Spleen (tissue), 7 donors: ENCODE measurements around the gene PHKA1.

Experiments
- POLR2A ChIP-seq, 3 donors: fragments of 450-650 bp; IDR thresholded peaks; one replicate each; pipeline ENCODE4 v1.5.1; 2017; ENCODE audit warnings: antibody characterized with exemption in 3 of 3, mild to moderate bottlenecking in 1 of 3
- POLR2AphosphoS5 ChIP-seq, 3 donors: sonication (generic); formaldehyde crosslinking; IDR thresholded peaks; one replicate each; pipeline ENCODE4 v1.5.1; 2017; ENCODE audit warnings: antibody characterized with exemption in 3 of 3
- TF ChIP-seq, protein P1 (sequence below), 11 experiments: fragments of 200-600 bp in 7 of 11; fragments of 450-650 bp in 4 of 11; sonication (generic) in 4 of 11; IDR thresholded peaks in 8 of 11; conservative IDR thresholded peaks in 3 of 11; 1 replicate in 7 of 11; 2 replicates in 4 of 11; pipeline versions ENCODE4 v1.4.0 to v1.8.0; 2016 to 2021; ENCODE audit warnings: antibody characterized with exemption in 11 of 11, inconsistent platforms in 4 of 11, mild to moderate bottlenecking in 1 of 11
- donor health status: DM: no; HTN: no; CAD: no; lungs with moderate emphysema.
- donor health status: DM: no; HTN: no; CAD: no.
- donor health status: DM: no; HTN: no; CAD: no.

DNA sequence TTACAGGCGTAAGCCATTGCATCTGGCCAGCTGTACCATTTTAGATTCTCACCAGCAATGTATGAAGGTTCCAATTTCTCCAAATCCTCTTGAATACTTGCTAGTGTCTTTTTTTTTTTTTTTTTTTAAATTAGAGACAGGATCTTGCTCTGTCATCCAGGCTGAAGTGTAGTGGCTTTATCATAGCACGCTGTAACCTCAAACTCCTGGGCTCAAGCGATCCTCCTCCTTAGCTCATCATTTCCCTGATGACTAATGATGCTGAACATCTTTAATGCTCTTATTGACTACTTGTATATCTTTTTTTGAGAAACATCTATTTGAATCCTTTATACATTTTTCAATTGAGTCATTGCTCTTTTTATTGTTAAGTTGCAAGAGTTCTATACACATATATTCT, 181.7 kb downstream of the PHKA1 start:
- TF ChIP-seq POLR2A (IDR thresholded peaks at IDR 0.05): no peak
- TF ChIP-seq, protein P1, sequence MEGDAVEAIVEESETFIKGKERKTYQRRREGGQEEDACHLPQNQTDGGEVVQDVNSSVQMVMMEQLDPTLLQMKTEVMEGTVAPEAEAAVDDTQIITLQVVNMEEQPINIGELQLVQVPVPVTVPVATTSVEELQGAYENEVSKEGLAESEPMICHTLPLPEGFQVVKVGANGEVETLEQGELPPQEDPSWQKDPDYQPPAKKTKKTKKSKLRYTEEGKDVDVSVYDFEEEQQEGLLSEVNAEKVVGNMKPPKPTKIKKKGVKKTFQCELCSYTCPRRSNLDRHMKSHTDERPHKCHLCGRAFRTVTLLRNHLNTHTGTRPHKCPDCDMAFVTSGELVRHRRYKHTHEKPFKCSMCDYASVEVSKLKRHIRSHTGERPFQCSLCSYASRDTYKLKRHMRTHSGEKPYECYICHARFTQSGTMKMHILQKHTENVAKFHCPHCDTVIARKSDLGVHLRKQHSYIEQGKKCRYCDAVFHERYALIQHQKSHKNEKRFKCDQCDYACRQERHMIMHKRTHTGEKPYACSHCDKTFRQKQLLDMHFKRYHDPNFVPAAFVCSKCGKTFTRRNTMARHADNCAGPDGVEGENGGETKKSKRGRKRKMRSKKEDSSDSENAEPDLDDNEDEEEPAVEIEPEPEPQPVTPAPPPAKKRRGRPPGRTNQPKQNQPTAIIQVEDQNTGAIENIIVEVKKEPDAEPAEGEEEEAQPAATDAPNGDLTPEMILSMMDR (IDR thresholded peaks at IDR 0.05 in 8 of 11, conservative IDR thresholded peaks at IDR 0.05 in 3 of 11): no peak
- no peak for TF ChIP-seq POLR2AphosphoS5 (IDR thresholded peaks at IDR 0.05)
